BE2C (cell line): ENCODE data around the gene IL5RA.

ENCODE experiments used
- DNase-seq: peaks from one replicate; pipeline ENCODE4 v3.0.0-alpha.2; 2020
- H3K27me3 ChIP-seq: fragments of 250-450 bp; sonication (Bioruptor Pico); 2 replicates; pipeline ENCODE4 v1.5.1; 2020; ENCODE audit warnings: mild to moderate bottlenecking
- H3K36me3 ChIP-seq: fragments of 250-450 bp; sonication (Bioruptor Pico); 2 replicates; pipeline ENCODE4 v1.5.1; 2020; ENCODE audit warnings: mild to moderate bottlenecking
- H3K4me1 ChIP-seq: fragments of 250-450 bp; sonication (Bioruptor Pico); 2 replicates; pipeline ENCODE4 v1.5.1; 2020
- H3K4me3 ChIP-seq: 2 replicates; pipeline ENCODE4 v1.5.1; 2011; ENCODE audit warnings: low read depth, low read length
- H3K9me3 ChIP-seq: fragments of 250-450 bp; sonication (Bioruptor Pico); 2 replicates; pipeline ENCODE4 v1.5.1; 2020
- TF ChIP-seq, protein P1 (sequence below): IDR thresholded peaks from 2 replicates; pipeline ENCODE4 v1.5.1; 2012; ENCODE audit warnings: mild to moderate bottlenecking, low read depth, low read length

Gene IL5RA

DNA sequence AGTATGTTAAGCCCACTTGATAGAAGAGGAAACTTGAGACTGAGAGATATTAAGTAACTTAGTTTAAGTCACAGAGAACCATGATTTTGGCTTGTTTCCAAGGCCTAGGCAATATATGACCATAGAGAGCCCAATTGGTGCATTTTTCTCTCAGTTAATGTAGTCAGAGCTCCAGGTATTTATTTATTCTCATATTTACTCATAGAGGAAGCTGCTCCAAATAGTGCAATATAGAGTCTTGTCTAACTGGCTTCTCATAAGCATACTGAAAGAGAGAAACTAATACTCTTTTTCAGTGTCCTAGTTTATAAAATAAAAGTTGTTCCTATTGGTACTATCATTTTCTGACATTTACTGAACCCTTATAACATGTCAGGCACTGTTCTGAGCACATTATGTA is 31.8 kb upstream of the IL5RA start:
- TF ChIP-seq, protein P1, sequence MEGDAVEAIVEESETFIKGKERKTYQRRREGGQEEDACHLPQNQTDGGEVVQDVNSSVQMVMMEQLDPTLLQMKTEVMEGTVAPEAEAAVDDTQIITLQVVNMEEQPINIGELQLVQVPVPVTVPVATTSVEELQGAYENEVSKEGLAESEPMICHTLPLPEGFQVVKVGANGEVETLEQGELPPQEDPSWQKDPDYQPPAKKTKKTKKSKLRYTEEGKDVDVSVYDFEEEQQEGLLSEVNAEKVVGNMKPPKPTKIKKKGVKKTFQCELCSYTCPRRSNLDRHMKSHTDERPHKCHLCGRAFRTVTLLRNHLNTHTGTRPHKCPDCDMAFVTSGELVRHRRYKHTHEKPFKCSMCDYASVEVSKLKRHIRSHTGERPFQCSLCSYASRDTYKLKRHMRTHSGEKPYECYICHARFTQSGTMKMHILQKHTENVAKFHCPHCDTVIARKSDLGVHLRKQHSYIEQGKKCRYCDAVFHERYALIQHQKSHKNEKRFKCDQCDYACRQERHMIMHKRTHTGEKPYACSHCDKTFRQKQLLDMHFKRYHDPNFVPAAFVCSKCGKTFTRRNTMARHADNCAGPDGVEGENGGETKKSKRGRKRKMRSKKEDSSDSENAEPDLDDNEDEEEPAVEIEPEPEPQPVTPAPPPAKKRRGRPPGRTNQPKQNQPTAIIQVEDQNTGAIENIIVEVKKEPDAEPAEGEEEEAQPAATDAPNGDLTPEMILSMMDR, result no peak
- no peak for DNase-seq
- Histone ChIP-seq H3K27me3 (no peaks in the 10 kb centered on the region), H3K4me3 (no peak overlapping the region), H3K4me1 (no peaks in the 10 kb centered on the region), H3K9me3 (no peaks in the 10 kb centered on the region), H3K36me3 (peaks cover 5% of the 10 kb centered on the region)

DNA sequence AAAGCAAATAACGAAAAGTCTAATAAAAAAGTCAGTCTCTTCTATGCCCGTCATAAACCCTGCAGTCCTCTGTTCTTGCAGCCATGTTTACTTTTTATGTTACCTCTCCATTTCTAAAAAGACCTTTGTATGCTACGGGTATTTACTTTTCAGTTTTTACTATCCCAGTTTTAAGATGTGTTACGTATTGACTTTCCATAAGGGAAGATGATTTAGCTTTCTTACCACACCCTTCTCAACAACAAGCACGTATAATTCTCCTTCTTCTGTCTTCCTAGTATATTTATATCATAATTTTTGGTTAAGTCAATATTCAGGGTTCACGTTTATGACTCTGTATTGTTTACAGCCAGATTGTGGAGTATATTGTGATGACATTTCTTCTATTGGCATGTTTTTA is 27.4 kb upstream of the IL5RA start:
- Histone ChIP-seq H3K4me3 (no peak overlapping the region), H3K4me1 (no peaks in the 10 kb centered on the region), H3K9me3 (no peaks in the 10 kb centered on the region), H3K27me3 (no peaks in the 10 kb centered on the region), H3K36me3 (peaks cover under 1% of the 10 kb centered on the region)
- TF ChIP-seq, protein P1, result no peak
- no peak for DNase-seq

DNA sequence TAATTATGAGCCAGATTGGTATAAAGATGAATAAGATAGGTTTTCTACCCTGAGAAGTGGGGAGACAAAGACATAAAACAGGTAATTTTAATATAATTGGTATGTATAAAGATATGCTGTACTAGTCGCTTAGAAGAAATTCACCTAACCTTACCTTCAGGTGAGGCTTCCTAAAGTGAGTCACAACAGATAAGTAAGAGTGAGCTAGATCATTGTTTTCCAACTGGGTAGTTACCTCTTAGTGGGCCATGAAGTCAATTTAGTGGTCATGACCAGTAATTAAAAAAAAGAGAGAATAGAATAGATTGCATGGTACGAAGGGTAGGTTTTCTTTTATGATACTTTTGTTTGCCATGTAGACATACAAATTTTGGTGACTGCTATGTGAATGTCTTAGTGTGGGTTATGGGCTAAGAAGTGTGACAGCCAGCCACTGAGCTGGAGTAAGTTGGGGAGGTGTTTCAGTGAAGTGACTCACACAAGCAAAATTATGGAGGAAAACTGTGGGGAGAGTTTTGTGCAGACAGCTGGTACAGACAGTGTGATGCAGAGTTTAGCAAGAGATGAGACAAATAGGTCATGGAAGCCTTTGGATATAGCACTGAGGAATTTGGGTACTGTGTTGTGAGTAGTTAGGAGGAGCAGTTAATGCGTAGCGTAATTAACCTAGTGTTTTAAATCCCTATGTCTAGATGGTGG is 24.7 kb upstream of the IL5RA start:
- no peaks in the 10 kb centered on the region for H3K9me3 ChIP-seq
- no peak overlapping the region for H3K4me3 ChIP-seq
- H3K36me3 ChIP-seq, result peaks cover 6% of the 10 kb centered on the region
- H3K4me1 ChIP-seq, result no peaks in the 10 kb centered on the region
- H3K27me3 ChIP-seq, result no peaks in the 10 kb centered on the region
- TF ChIP-seq, protein P1, result no peak
- DNase-seq, result no peak

- no peak for DNase-seq
- Histone ChIP-seq H3K27me3 (no peaks in the 10 kb centered on the region), H3K36me3 (peaks cover 13% of the 10 kb centered on the region), H3K4me3 (no peak overlapping the region), H3K4me1 (no peaks in the 10 kb centered on the region), H3K9me3 (no peaks in the 10 kb centered on the region)
- TF ChIP-seq, protein P1, result no peak
These were observed 23.3 kb upstream of the IL5RA start for GRCh38 chr3:3133500-3133899.

DNA sequence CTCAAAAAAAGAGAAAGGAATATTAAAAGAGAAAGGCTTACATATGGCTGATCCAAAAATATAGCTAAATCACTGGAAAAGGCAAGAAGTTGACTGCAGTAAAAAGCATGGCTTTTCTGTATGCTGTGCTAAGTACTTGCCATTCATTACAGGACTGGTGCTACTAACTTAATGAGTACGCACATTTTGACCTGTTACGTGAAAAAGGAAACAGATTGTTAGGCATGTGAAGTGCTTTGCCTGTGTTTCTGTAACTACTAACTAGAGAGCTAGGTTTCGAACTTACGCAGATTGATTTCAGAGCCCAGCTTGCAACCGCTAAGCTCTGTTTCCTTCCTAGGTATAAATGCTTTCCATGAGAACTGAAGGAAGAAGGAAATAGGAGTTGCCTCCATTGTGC is 19.4 kb upstream of the IL5RA start:
- H3K4me1 ChIP-seq, result no peaks in the 10 kb centered on the region

GRCh38 chr3:3127432-3128010 is 17.3 kb upstream of the IL5RA start:
- Histone ChIP-seq H3K4me3 (peak overlapping the region; percentile 67), H3K27me3 (no peaks in the 10 kb centered on the region), H3K36me3 (peaks cover 13% of the 10 kb centered on the region), H3K4me1 (no peaks in the 10 kb centered on the region), H3K9me3 (no peaks in the 10 kb centered on the region)
- TF ChIP-seq, protein P1, result no peak
- DNase-seq, result no peak

More for the DNA sequence above, 19.4 kb upstream of the IL5RA start:
- Histone ChIP-seq H3K27me3 (no peaks in the 10 kb centered on the region), H3K36me3 (peaks cover 13% of the 10 kb centered on the region), H3K4me3 (no peak overlapping the region), H3K9me3 (no peaks in the 10 kb centered on the region)
- TF ChIP-seq, protein P1, result no peak
- no peak for DNase-seq
